ENCODE results near the gene DUSP12. TPM values are rescaled to one million over a fixed set of nuclear protein-coding genes. Genes with fewer than 3 reads are reported as not detected.

DUSP12 gene
- total RNA-seq, 1 experiment from 2014 or later = 29.4 TPM

DNA sequence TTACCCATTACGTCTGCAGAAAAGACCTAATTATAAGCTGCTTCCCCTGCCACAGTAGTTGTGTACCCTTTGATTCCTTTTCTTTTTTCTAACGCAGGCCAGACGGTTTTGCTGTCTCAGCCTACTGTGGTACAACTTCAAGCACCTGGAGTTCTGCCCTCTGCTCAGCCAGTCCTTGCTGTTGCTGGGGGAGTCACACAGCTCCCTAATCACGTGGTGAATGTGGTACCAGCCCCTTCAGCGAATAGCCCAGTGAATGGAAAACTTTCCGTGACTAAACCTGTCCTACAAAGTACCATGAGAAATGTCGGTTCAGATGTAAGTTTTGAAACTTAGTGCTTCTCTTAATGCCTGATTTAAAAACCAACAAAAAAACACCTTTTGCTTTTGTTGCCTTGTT, 52.4 kb downstream of the DUSP12 start:
- Mint-ChIP-seq H3K4me3 (no peak overlapping the region), H3K27me3 (ENCODE audit: low read depth) (no peaks in the 10 kb centered on the region), H3K4me1 (peaks cover 6% of the 10 kb centered on the region), H3K9me3 (no peaks in the 10 kb centered on the region), H3K36me3 (no peaks in the 10 kb centered on the region), H3K27ac (peak overlapping the region; percentile 19; the same call in 1 of the 2 replicates)
- peak; percentile 22 for DNase-seq (ENCODE audit: low spot score)
- ChIA-PET CTCF (interaction anchor here (1.7 to 1.8 kb wide), 2 partner anchors 10 to 235 kb away, joined by 12 to 15 read pairs; no protein-coding TSS in a partner anchor), POLR2A (interaction anchor here (1.0 kb wide), 1 partner anchor 9 kb away, joined by 4 read pairs; no protein-coding TSS in a partner anchor)
- TF ChIP-seq, protein P1, sequence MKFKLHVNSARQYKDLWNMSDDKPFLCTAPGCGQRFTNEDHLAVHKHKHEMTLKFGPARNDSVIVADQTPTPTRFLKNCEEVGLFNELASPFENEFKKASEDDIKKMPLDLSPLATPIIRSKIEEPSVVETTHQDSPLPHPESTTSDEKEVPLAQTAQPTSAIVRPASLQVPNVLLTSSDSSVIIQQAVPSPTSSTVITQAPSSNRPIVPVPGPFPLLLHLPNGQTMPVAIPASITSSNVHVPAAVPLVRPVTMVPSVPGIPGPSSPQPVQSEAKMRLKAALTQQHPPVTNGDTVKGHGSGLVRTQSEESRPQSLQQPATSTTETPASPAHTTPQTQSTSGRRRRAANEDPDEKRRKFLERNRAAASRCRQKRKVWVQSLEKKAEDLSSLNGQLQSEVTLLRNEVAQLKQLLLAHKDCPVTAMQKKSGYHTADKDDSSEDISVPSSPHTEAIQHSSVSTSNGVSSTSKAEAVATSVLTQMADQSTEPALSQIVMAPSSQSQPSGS (CRISPR knock-in tag; IDR thresholded peaks at IDR 0.05; ENCODE audit: borderline replicate concordance, low read depth) = no peak
- TF ChIP-seq, protein P2, sequence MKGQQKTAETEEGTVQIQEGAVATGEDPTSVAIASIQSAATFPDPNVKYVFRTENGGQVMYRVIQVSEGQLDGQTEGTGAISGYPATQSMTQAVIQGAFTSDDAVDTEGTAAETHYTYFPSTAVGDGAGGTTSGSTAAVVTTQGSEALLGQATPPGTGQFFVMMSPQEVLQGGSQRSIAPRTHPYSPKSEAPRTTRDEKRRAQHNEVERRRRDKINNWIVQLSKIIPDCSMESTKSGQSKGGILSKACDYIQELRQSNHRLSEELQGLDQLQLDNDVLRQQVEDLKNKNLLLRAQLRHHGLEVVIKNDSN (CRISPR knock-in tag; IDR thresholded peaks at IDR 0.05) = peak; percentile 60; the same call in 1 of the 2 replicates
- TF ChIP-seq ZSCAN18 (CRISPR knock-in tag; IDR thresholded peaks at IDR 0.05) (no peak), USF2 (CRISPR knock-in tag; IDR thresholded peaks at IDR 0.05) (peak; percentile 75), MLX (CRISPR knock-in tag; IDR thresholded peaks at IDR 0.05) (no peak)
- TF ChIP-seq, protein P3, sequence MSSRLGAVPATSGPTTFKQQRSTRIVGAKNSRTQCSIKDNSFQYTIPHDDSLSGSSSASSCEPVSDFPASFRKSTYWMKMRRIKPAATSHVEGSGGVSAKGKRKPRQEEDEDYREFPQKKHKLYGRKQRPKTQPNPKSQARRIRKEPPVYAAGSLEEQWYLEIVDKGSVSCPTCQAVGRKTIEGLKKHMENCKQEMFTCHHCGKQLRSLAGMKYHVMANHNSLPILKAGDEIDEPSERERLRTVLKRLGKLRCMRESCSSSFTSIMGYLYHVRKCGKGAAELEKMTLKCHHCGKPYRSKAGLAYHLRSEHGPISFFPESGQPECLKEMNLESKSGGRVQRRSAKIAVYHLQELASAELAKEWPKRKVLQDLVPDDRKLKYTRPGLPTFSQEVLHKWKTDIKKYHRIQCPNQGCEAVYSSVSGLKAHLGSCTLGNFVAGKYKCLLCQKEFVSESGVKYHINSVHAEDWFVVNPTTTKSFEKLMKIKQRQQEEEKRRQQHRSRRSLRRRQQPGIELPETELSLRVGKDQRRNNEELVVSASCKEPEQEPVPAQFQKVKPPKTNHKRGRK (CRISPR knock-in tag; IDR thresholded peaks at IDR 0.05; ENCODE audit: borderline replicate concordance) = no peak
- peak; percentile 94 for ATAC-seq

DNA sequence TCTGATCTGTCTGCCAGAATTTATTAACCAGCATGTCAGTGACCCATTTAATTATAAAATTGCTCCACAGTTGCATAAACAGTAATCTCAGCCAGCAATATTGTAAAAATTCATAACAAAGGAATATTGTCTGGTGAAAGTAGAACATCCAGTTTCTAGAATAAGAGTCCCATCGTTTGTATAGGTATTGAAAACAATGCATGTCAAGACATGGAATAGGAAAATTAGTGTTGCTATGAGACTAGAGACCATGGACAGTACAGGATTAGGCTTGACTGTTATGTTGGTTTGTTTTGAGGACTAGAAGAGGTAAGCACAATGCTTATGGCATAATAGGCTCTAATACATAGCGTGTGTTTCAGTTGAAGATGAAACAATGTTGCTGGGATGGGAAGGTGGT, 53.6 kb downstream of the DUSP12 start:
- CTCF ChIA-PET = no interaction called here
- no peak overlapping the region for H3K27ac Mint-ChIP-seq
- TF ChIP-seq ESRRA (CRISPR knock-in tag; IDR thresholded peaks at IDR 0.05; ENCODE audit: borderline replicate concordance) (no peak), ZNF671 (CRISPR knock-in tag; IDR thresholded peaks at IDR 0.05) (no peak), ZNF416 (CRISPR knock-in tag; IDR thresholded peaks at IDR 0.05) (no peak), SP1 (CRISPR knock-in tag; conservative IDR thresholded peaks at IDR 0.05) (no peak), EMX1 (CRISPR knock-in tag; IDR thresholded peaks at IDR 0.05) (no peak), FOXJ3 (CRISPR knock-in tag; IDR thresholded peaks at IDR 0.05; ENCODE audit: borderline replicate concordance) (no peak), MLX (CRISPR knock-in tag; IDR thresholded peaks at IDR 0.05) (no peak), NFE2L1 (CRISPR knock-in tag; IDR thresholded peaks at IDR 0.05) (no peak), CREM (CRISPR knock-in tag; IDR thresholded peaks at IDR 0.05) (no peak), ELF4 (CRISPR knock-in tag; IDR thresholded peaks at IDR 0.05; ENCODE audit: low read depth) (no peak), ZNF232 (CRISPR knock-in tag; IDR thresholded peaks at IDR 0.05) (no peak), HMGA2 (CRISPR knock-in tag; IDR thresholded peaks at IDR 0.05) (no peak), TCF7 (CRISPR knock-in tag; IDR thresholded peaks at IDR 0.05; ENCODE audit: low read depth) (no peak)
- TF ChIP-seq, protein P3 (CRISPR knock-in tag; IDR thresholded peaks at IDR 0.05; ENCODE audit: borderline replicate concordance) = no peak
- TF ChIP-seq, protein P4, sequence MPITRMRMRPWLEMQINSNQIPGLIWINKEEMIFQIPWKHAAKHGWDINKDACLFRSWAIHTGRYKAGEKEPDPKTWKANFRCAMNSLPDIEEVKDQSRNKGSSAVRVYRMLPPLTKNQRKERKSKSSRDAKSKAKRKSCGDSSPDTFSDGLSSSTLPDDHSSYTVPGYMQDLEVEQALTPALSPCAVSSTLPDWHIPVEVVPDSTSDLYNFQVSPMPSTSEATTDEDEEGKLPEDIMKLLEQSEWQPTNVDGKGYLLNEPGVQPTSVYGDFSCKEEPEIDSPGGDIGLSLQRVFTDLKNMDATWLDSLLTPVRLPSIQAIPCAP (CRISPR knock-in tag; IDR thresholded peaks at IDR 0.05) = no peak
- TF ChIP-seq, protein P5, sequence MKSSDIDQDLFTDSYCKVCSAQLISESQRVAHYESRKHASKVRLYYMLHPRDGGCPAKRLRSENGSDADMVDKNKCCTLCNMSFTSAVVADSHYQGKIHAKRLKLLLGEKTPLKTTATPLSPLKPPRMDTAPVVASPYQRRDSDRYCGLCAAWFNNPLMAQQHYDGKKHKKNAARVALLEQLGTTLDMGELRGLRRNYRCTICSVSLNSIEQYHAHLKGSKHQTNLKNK (CRISPR knock-in tag; IDR thresholded peaks at IDR 0.05) = no peak
- TF ChIP-seq, protein P2 (CRISPR knock-in tag; IDR thresholded peaks at IDR 0.05) = no peak
- TF ChIP-seq, protein P6, sequence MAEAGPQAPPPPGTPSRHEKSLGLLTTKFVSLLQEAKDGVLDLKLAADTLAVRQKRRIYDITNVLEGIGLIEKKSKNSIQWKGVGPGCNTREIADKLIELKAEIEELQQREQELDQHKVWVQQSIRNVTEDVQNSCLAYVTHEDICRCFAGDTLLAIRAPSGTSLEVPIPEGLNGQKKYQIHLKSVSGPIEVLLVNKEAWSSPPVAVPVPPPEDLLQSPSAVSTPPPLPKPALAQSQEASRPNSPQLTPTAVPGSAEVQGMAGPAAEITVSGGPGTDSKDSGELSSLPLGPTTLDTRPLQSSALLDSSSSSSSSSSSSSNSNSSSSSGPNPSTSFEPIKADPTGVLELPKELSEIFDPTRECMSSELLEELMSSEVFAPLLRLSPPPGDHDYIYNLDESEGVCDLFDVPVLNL (CRISPR knock-in tag; IDR thresholded peaks at IDR 0.05; ENCODE audit: borderline replicate concordance, low read depth) = no peak

More for the DNA sequence above, 53.6 kb downstream of the DUSP12 start:
- ATAC-seq = no peak
- POLR2A ChIA-PET = interaction anchor here (0.6 kb wide), 1 partner anchor 168 kb away, joined by 3 read pairs; no protein-coding TSS in a partner anchor
- H3K27me3 Mint-ChIP-seq (ENCODE audit: low read depth) = no peaks in the 10 kb centered on the region
- no peaks in the 10 kb centered on the region for H3K36me3 Mint-ChIP-seq
- H3K9me3 Mint-ChIP-seq = no peaks in the 10 kb centered on the region
- no peak overlapping the region for H3K4me3 Mint-ChIP-seq
- H3K4me1 Mint-ChIP-seq = peaks cover 6% of the 10 kb centered on the region
- no peak for DNase-seq (ENCODE audit: low spot score)
